Heart left ventricle (tissue), 16 donors: ENCODE measurements around the gene ARPC1A. TPM values are rescaled to one million over a fixed set of nuclear protein-coding genes. Genes with fewer than 3 reads are reported as not detected.

Experiments used
- ATAC-seq, 4 donors: fragments of 200-7000 bp; cut with Tn5 transposase; one replicate each; pipeline ENCODE4 v1.9.1; 2020 to 2022; ENCODE audit warnings: moderate library complexity in 4 of 4, mild to moderate bottlenecking in 3 of 4, moderate number of reproducible peaks in 1 of 4
- DNase-seq, 5 donors: peaks; one replicate each; pipeline ENCODE4 v3.0.0-alpha.2; 2020
- H3K27ac ChIP-seq, 12 donors: fragments of 200-600 bp; sonication (generic) in 4 of 12; one replicate each; pipeline versions ENCODE4 v1.5.0 to v1.8.0; 2016 to 2022; ENCODE audit warnings: mild to moderate bottlenecking in 2 of 12
- H3K27me3 ChIP-seq, 9 donors: fragments of 200-600 bp; sonication (generic) in 2 of 9; one replicate each; pipeline versions ENCODE4 v1.5.1 to v1.8.0; 2016 to 2022; ENCODE audit warnings: mild to moderate bottlenecking in 3 of 9
- H3K36me3 ChIP-seq, 9 donors: fragments of 200-600 bp; sonication (generic) in 2 of 9; one replicate each; pipeline versions ENCODE4 v1.5.0 to v1.8.0; 2018 to 2022; ENCODE audit warnings: mild to moderate bottlenecking in 2 of 9
- H3K4me1 ChIP-seq, 12 donors: fragments of 200-600 bp; sonication (generic) in 4 of 12; one replicate each; pipeline versions ENCODE4 v1.5.0 to v1.8.0; 2016 to 2022; ENCODE audit warnings: mild to moderate bottlenecking in 3 of 12
- H3K4me3 ChIP-seq, 12 donors: fragments of 200-600 bp; sonication (generic) in 4 of 12; one replicate each; pipeline versions ENCODE4 v1.5.0 to v1.8.0; 2017 to 2022; ENCODE audit warnings: mild to moderate bottlenecking in 9 of 12, moderate library complexity in 4 of 12
- H3K9me3 ChIP-seq, 12 donors: fragments of 200-600 bp; sonication (generic) in 4 of 12; one replicate each; pipeline versions ENCODE4 v1.5.0 to v1.8.0; 2016 to 2022; ENCODE audit warnings: mild to moderate bottlenecking in 1 of 12
- POLR2A ChIP-seq, 2 donors: fragments of 450-650 bp; IDR thresholded peaks; one replicate each; pipeline ENCODE4 v1.6.1; 2017; ENCODE audit warnings: antibody characterized with exemption in 2 of 2, mild to moderate bottlenecking in 2 of 2, moderate library complexity in 2 of 2
- WGBS, 4 donors: extraction: QIAGEN DNeasy Blood & Tissue Kit in 2 of 4; methylation state at CpG; one replicate each; pipeline versions ENCODE4 v1.1.5 to v1.1.7; 2013 to 2018; 5-methylcytosine and 5-hydroxymethylcytosine counted together
- intact Hi-C, 10 donors: fragments of 100-400 bp; cut with DNase I; formaldehyde crosslinking; loops; one replicate each; pipeline versions ENCODE4 v1.11.1 to v1.14.2; 2022
- polyA plus RNA-seq, 2 donors: library from polyadenylated mRNA; stranded (reverse); fragments of 200-250 nt; gene quantifications; one replicate each; pipeline ENCODE4 v1.2.3, GENCODE V29; 2013
- total RNA-seq, 9 donors: library from RNA; depleted of rRNA in 2 of 9; stranded (reverse); fragments of >200 nt in 2 of 9; fragmentation: NEBNext Ultra II Directional in 3 of 9; extraction: Animal tissue kit (Norgen Biotek cat#: 25700) in 3 of 9; gene quantifications; one replicate each; pipeline versions ENCODE4 v1.1.0 to v1.2.4, GENCODE V29; 2016 to 2023
- TF ChIP-seq, protein P1 (sequence below), 12 donors: fragments of 200-600 bp; sonication (generic) in 4 of 12; IDR thresholded peaks; one replicate each; pipeline versions ENCODE4 v1.5.0 to v1.8.0; 2018 to 2022; ENCODE audit warnings: antibody characterized with exemption in 12 of 12, mild to moderate bottlenecking in 5 of 12
- donor health status: ischemic (EF 13 %, LVEDD 7.1; RV severe dilation, severe dysfunction).
- donor health status: healthy with polysubstance abuse.
- donor health status: DM: no; HTN: yes; CAD: no.
- donor health status: DM: no; HTN: no; CAD: no.
- donor health status: ischemic (EF 25% LVEDD 6.9; RV normal size, moderate dysfunction).
- donor health status: ischemic (EF 25% LVEDD 5.7; RV mildly dilated, moderate dysfunction).
- donor health status: healthy.
- donor health status: DM: yes; HTN: yes; CAD: no.
- donor health status: ischemic (EF 35%, LVEDD 5.7; RV mildly dilated, moderate dysfunction).
- donor health status: nonischemic (EF 11% LVEDD 7.7; RV severe dilation, severe dysfunction).
- donor health status: DM: yes; HTN: yes; CAD: no.
- donor health status: PGD.
- donor health status: ischemic (EF 29% LVEDD 5.4; RV normal size, mild dysfunction).
- donor health status: nonischemic (EF 23%, LVEDD 6.1; RV moderate dilation, normal function).

ARPC1A gene
- total and polyA plus RNA-seq, 11 donors, result 97.1 to 208 (median 146) TPM

GRCh38 chr7:99396418-99397296 lies 71.0 kb downstream of the ARPC1A start:
- TF ChIP-seq POLR2A (IDR thresholded peaks at IDR 0.05), result no peak
- TF ChIP-seq, protein P1, sequence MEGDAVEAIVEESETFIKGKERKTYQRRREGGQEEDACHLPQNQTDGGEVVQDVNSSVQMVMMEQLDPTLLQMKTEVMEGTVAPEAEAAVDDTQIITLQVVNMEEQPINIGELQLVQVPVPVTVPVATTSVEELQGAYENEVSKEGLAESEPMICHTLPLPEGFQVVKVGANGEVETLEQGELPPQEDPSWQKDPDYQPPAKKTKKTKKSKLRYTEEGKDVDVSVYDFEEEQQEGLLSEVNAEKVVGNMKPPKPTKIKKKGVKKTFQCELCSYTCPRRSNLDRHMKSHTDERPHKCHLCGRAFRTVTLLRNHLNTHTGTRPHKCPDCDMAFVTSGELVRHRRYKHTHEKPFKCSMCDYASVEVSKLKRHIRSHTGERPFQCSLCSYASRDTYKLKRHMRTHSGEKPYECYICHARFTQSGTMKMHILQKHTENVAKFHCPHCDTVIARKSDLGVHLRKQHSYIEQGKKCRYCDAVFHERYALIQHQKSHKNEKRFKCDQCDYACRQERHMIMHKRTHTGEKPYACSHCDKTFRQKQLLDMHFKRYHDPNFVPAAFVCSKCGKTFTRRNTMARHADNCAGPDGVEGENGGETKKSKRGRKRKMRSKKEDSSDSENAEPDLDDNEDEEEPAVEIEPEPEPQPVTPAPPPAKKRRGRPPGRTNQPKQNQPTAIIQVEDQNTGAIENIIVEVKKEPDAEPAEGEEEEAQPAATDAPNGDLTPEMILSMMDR (IDR thresholded peaks at IDR 0.05), result no peak

GRCh38 chr7:99397297-99397983 lies 71.7 kb downstream of the ARPC1A start:
- H3K27me3 ChIP-seq, result no peaks in the 10 kb centered on the region
- H3K4me1 ChIP-seq, result peaks cover 0 to 24% (median 12%) of the 10 kb centered on the region in 12 donors
- WGBS, 4 donors, result 75 to 84% (median 78%) methylated on average over 16 to 18 of the region's 18 CpGs
- no peaks in the 10 kb centered on the region for H3K9me3 ChIP-seq
- DNase-seq (peak in 1 of 5 donors; percentile 46), ATAC-seq (no peak)
- TF ChIP-seq POLR2A (IDR thresholded peaks at IDR 0.05), result no peak
- no peak overlapping the region for H3K27ac ChIP-seq
- H3K36me3 ChIP-seq, result peaks cover 0 to 97% (median 83%) of the 10 kb centered on the region in 9 donors
- no peak overlapping the region for H3K4me3 ChIP-seq
- intact Hi-C loops, result no loop called here

More at GRCh38 chr7:99396418-99397296, 71.0 kb downstream of the ARPC1A start:
- H3K9me3 ChIP-seq, result no peaks in the 10 kb centered on the region
- no peak overlapping the region for H3K27ac ChIP-seq
- ATAC-seq (no peak), DNase-seq (peak in 1 of 5 donors; percentile 29)
- WGBS, 4 donors, result 71 to 85% (median 83%) methylated on average over 13 to 21 of the region's 21 CpGs
- no peaks in the 10 kb centered on the region for H3K27me3 ChIP-seq
- peaks cover 0 to 29% (median 15%) of the 10 kb centered on the region in 12 donors for H3K4me1 ChIP-seq
- H3K4me3 ChIP-seq, result no peak overlapping the region
- intact Hi-C loops, result no loop called here
- H3K36me3 ChIP-seq, result peaks cover 0 to 97% (median 76%) of the 10 kb centered on the region in 9 donors

DNA sequence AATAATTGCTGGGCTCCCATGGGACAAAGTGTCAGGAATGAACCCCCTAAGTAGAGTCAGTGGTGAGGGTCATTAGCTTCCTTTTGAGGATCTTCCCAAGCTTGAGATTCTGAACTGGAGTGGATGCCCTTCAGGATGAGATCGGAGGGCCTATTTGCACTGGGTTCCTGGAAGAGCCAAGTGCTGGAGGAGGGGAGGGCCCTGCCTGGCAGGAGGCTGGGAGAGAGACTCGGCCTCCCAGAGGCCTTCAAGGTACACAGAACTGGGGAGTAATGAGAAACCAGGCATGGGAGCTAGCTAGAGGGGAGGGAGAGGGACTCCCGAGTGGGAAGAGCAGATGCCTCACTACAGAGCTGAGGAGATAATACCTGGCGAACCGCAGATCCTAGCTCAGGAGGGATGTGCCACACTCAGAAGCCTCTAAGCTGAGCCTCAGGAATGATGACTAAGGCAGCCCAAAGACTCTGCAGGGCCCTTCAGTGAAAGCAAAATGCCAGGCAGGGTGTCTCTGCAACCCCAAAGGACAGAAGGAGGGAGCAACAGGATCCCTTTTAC lies 73.3 kb downstream of the ARPC1A start:
- Histone ChIP-seq H3K27me3 (no peaks in the 10 kb centered on the region), H3K9me3 (no peaks in the 10 kb centered on the region), H3K36me3 (peaks cover 0 to 100% (median 96%) of the 10 kb centered on the region in 9 donors), H3K4me1 (peaks cover 0 to 9% (median under 1%) of the 10 kb centered on the region in 12 donors), H3K27ac (peak overlapping the region in 1 of 12 donors; percentile 8), H3K4me3 (no peak overlapping the region)
- DNase-seq (peak in 1 of 5 donors; percentile 13), ATAC-seq (no peak)
- TF ChIP-seq, protein P1 (IDR thresholded peaks at IDR 0.05), result no peak
- no peak for TF ChIP-seq POLR2A (IDR thresholded peaks at IDR 0.05)
- intact Hi-C loops, result no loop called here
- WGBS, 4 donors, result 77 to 88% (median 81%) methylated on average over 5 of the region's 5 CpGs

GRCh38 chr7:99399597-99399996 lies 73.9 kb downstream of the ARPC1A start:
- no peak overlapping the region for H3K27ac ChIP-seq
- intact Hi-C loops, result no loop called here
- H3K9me3 ChIP-seq, result no peaks in the 10 kb centered on the region
- no peaks in the 10 kb centered on the region for H3K27me3 ChIP-seq
- peak in 1 of 5 donors; percentile 32 for DNase-seq
- peaks cover 0 to 12% (median 2%) of the 10 kb centered on the region in 12 donors for H3K4me1 ChIP-seq
- 66 to 79% (median 72%) methylated on average over 4 to 6 of the region's 6 CpGs for WGBS, 4 donors
- TF ChIP-seq, protein P1 (IDR thresholded peaks at IDR 0.05), result no peak
- no peak for TF ChIP-seq POLR2A (IDR thresholded peaks at IDR 0.05)
- ATAC-seq, result no peak
- peaks cover 0 to 100% (median 96%) of the 10 kb centered on the region in 9 donors for H3K36me3 ChIP-seq
- H3K4me3 ChIP-seq, result no peak overlapping the region
